Stimulated activated CD4-positive, alpha-beta T cell treated with anti-CD3 and anti-CD28 coated beads, Interleukin-15, amount 100 ng/mL, for 48 hours (primary cell): Measurements from ENCODE around the gene MRPL45.

Experiments
- DNase-seq, 2 donors: peaks; one replicate each; pipeline ENCODE4 v3.0.0-alpha.2; 2020; ENCODE audit warnings: low read depth in 2 of 2

The MRPL45 gene

DNA sequence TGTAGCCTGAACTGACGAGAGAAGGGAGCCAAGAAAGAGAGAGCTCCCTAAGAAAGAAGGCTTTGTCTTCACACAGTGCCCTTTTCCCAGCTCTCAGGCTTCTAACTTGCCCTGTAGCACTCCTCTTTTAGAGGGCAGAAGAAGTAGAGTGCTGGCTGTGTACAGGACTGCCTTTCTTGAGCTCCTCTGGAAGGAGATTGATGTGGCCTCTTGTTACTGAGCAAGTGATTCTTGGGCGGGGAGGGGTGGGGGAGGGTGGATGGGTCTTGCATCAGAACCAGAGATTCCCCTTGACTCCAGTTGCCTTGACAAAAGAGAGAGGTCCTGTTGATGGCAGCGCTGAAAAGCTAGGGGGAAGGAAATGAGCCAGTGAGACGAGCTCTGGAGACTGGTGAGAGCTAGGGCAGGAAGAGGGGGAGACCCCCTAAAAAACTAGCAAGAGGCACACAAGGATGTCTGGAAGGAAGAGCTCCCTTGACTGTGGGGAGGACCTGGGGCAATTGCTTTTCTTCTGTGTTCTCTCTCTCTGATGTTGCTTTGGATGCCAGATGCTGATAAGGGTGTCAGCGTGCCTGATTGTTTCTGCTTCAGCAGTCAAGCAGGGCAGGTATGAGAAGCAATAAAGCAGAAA, 28.4 kb downstream of the MRPL45 start:
- DNase-seq = no peak

DNA sequence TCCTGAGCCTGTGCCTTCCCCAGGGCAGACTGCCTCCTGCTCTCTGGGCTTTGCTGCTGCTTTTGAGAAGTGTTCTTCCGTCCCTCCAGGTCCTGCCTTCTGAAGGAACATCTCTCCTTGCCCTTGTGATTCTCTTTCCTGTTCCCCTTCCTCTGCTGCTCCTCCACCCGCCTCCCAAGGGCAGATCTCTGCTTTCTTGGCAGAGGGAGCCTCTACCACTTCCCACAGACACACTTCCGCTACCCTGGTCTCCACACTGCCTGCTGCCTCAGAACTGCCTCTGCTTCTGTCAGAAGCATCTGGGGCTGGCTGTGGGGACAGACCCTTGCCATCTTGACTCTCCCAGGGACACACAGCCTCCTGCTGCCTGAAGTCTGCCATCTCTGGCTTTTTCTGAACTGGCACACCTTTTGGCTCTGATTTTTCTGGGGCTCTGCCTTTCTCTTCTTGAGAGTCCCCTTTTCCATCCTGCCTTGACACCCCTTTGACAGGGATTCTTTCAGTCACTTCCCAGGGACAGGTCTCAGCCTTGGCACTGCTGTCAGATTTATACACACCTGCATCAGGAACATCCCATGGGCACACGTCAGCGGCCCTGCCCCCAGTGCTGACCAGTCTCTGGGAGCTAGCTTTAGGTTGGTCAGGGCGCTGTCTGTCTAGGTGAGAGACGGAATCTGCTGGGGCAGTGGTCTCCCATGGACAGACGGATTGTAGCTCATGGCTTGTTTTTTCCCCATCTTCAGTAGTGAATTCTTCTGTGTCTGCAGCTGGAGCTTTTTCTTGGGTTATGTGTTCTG, 30.2 kb downstream of the MRPL45 start:
- no peak for DNase-seq

DNA sequence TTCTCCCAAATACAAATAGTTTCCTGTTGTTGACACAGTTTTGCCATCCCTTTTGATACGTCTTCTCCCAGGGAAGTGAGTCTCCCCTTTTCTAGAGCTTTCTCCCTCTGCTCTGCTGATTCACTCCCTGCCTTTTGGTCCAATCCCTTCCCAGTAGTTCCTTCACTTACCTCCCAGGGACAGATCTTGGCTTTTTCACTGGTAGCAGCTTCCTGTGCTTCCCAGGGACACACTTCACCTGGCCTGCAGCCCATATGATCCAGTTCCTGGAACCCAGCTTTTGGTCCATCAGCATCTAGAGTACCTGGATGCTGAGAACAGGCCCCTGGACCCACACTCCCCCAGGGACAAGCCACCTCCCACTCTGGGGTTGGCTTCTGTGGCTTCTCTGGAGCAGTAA, 31.0 kb downstream of the MRPL45 start:
- DNase-seq = no peak

DNA sequence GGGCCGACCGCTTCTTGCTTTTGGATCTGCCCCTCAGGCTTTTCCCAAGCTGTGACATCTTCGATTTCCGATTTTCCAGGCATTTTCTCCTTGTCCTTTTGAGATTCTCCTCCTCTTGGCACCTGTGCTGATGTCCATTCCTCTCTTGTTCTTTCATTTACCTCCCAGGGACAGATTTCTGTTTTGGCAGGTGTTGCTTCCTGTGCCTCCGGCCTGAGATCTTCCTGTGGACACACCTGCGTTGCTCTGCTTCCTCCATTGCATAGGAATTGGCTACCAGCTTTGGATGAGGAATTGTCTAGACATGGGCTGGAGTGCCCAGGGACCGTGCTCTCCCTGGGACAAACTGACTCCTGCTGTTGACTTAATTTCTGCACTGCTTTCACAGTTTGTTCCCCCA, 31.7 kb downstream of the MRPL45 start:
- DNase-seq = no peak

GRCh38 chr17:38329284-38329683, 32.3 kb downstream of the MRPL45 start:
- DNase-seq = no peak

- no peak for DNase-seq
These were observed 33.1 kb downstream of the MRPL45 start for GRCh38 chr17:38329808-38330730.

- no peak for DNase-seq
These were observed 34.0 kb downstream of the MRPL45 start for GRCh38 chr17:38330941-38331411.

GRCh38 chr17:38332735-38333134, 35.8 kb downstream of the MRPL45 start:
- DNase-seq = no peak

DNA sequence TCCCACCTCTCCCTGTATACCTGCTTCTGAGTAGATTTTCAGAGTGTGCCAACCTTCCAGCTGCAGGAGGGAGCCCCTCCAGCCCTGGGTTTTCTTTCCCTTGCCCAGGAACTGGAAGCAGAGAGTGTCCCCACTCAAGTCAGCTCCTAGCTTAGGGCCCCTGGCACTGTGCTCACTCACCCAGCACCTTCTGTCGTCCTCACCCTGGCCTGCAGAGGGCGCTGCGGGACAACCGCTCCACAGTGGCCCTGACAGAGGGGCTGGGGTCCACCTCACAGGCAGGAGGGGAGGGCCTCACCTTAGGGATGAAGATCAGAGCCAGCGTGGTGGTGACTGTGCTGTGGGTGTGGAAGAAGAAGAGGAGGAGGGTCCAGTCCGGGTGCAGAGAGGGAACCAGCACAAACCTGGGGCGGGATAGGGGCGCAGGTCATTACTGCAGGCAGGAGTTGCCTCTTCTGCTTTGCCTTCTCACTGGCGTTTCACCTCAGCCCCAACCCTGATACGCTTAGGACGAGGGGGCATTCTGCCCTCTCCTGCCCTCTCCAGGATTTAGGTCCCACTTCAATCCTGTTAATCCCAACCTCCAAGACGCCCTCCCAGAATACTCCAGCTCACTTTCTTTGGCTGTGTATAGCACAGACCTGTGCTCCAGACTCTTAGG, 36.8 kb downstream of the MRPL45 start:
- peak; percentile 38 to 52 for DNase-seq

DNA sequence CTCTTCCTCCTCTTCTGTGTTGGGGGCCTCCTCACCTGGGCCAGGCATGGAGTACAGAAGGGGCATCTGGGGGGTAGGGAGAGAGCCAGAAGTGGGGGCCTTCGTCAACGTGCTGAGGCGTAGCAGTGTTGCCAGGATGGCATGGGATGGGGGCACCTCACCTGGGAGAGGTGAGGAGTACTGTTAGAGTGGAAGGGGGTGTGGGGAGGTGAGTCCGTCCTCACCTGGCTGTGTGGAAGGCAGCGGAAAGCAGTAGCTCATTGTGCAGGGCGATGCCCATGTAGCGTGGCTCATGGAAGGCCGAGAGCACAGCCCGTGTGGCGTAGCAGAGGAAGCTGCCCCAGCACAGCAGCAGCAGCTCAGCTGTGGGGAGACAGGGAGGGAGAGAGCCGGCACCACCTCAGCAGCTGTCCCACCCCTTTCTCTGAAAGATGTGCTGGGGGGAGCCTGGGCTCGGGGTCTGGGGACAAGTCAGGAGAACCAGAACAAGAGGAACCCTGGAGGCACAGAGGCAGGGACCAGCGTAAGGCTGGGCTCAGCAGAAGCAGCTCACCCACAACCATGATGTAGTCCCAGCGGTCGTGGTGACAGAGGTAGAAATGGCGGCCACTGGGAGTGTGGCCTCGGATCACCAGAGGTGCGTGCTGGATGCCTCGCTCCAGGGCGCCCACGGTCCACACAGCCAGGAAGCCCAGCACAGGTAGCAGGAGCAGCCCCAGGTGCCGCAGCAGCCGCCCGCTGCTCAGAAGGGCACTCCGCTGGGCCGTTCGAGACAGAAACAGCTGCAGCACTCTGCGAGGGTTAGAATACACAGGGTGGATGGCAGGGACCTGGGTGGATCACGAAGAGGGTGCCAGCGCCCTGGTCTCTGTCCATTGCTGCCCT, 37.8 kb downstream of the MRPL45 start:
- DNase-seq = no peak

DNA sequence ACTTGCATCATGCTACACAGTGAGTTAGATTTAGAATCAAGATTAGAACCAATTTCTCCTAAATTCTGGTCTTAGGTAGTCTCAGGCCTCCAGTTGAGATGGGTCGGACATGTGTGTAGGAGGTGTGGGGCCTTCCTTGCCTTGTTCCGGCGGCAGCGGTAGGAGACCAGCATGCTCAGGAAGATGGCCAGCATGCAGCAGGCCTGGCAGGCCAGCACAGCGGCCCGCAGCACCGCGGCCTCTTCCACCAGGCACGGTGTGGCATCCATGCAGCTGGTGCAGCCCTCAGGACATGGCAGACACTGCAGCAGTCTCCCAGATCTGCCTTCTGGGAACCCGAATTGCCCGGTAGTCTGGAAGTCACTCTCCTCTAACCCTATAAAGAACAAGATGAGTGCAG, 39.9 kb downstream of the MRPL45 start:
- no peak for DNase-seq

DNA sequence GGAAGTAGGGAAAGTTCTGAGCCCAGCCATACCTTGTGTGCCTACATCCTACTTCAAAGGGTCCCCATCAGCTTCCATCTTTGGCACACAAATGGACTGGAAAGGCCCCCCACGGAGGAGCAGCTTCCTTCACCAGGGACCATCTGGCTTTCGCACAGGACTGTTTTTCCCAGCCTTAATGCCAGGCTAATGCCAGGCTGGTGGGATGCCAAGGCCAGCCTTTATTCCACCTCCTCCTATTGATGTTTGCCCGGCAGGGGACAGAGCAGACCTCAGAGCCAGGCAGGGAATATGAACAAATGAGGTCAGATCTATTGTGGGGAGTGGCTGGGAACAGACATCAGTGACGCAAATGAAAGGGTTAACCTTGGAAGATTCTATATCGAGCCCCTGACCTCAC, 41.1 kb downstream of the MRPL45 start:
- DNase-seq = no peak

GRCh38 chr17:38338535-38338934, 41.6 kb downstream of the MRPL45 start:
- DNase-seq = no peak

- no peak for DNase-seq
These were observed 42.9 kb downstream of the MRPL45 start for GRCh38 chr17:38339891-38340290.

- DNase-seq = no peak
These were observed 44.2 kb downstream of the MRPL45 start for GRCh38 chr17:38341035-38341721.

- DNase-seq = no peak
These were observed 46.1 kb downstream of the MRPL45 start for GRCh38 chr17:38342886-38343607.

- DNase-seq = no peak
These were observed 46.8 kb downstream of the MRPL45 start, which contains the start of gene GPR179 for GRCh38 chr17:38343608-38344419. TSS of gene GPR179 (minus strand) at chr17:38343956. CDS start at chr17:38343789, 167 bp downstream.

DNA sequence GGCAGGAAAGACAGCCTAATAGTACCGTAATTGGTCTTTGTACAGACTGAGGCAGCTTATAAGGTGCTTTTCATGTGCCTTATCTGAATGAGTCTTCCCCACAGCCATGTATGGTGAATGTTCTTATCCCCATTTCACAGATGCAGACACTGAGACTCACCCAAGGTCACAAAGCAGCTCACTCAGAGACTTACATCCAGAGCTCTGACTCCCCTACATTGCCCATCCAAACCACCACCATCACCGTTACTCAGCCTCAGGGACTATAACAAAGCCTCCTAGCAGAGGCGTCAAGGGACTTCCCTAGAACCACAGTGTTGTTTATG, 47.4 kb downstream of the MRPL45 start:
- DNase-seq = no peak

DNA sequence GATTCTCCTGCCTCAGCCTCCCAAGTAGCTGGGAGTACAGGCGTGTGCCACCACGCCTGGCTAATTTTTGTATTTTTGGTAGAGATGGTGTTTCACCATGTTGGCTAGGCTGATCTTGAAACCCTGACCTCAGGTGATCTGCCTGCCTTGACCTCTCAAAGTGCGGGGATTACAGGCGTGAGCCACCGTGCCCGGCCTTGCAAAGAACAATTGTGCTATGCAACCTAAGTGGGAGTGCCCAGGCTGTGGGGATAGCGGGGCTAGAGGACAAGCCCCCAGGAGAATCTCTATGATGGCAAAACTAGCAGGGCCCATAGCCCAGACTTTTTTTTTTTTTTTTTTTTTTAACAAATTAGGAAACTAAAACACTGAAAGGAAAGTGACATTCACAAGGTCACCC, 48.8 kb downstream of the MRPL45 start:
- no peak for DNase-seq
